ENCODE results near the gene PAM.

Gene PAM

GRCh38 chr5:102754767-102755431 is at the start of gene PAM:
PAM (plus strand) TSS chr5:102755305; CDS start chr5:102866196, 110,891 bp downstream.
- peak in 46 of 58 donors; percentile 8 to 74 (median 38) for DNase-seq

GRCh38 chr5:102711525-102712385 is 43.4 kb upstream of the PAM start:
- DNase-seq: no peak

- DNase-seq: no peak
Observed at GRCh38 chr5:102713278-102713677, 41.8 kb upstream of the PAM start.

GRCh38 chr5:102713682-102714231 is 41.3 kb upstream of the PAM start:
- DNase-seq: no peak

- no peak for DNase-seq
Observed at GRCh38 chr5:102715082-102715807, 39.9 kb upstream of the PAM start.

- DNase-seq: no peak
Observed at GRCh38 chr5:102716017-102716416, 39.1 kb upstream of the PAM start.

- no peak for DNase-seq
Observed at GRCh38 chr5:102718819-102719218, 36.3 kb upstream of the PAM start.

- DNase-seq: no peak
Observed at GRCh38 chr5:102719886-102720285, 35.2 kb upstream of the PAM start.

- DNase-seq: no peak
Observed at GRCh38 chr5:102720969-102721368, 34.1 kb upstream of the PAM start.

- no peak for DNase-seq
Observed at GRCh38 chr5:102722931-102723330, 32.2 kb upstream of the PAM start.

- DNase-seq: no peak
Observed at GRCh38 chr5:102731693-102732092, 23.4 kb upstream of the PAM start.

GRCh38 chr5:102733534-102733933 is 21.6 kb upstream of the PAM start:
- DNase-seq: no peak

- DNase-seq: no peak
Observed at GRCh38 chr5:102737161-102737560, 17.9 kb upstream of the PAM start.

GRCh38 chr5:102737805-102738469 is 17.2 kb upstream of the PAM start:
- DNase-seq: no peak

- no peak for DNase-seq
Observed at GRCh38 chr5:102740515-102740914, 14.6 kb upstream of the PAM start.

- DNase-seq: no peak
Observed at GRCh38 chr5:102742215-102742614, 12.9 kb upstream of the PAM start.

- DNase-seq: no peak
Observed at GRCh38 chr5:102743900-102744299, 11.2 kb upstream of the PAM start.

- DNase-seq: no peak
Observed at GRCh38 chr5:102747386-102748166, 7.5 kb upstream of the PAM start.

- no peak for DNase-seq
Observed at GRCh38 chr5:102749416-102750030, 5.6 kb upstream of the PAM start.
